GM19099 (cell line): ENCODE measurements around the gene AHCYL1.

ENCODE experiments used
- POLR2A ChIP-seq: IDR thresholded peaks from 3 replicates; pipeline ENCODE4 v1.6.1; 2011; ENCODE audit warnings: low read depth; ENCODE audit not compliant: insufficient read length; ENCODE audit errors: extremely low read depth

Gene AHCYL1

DNA sequence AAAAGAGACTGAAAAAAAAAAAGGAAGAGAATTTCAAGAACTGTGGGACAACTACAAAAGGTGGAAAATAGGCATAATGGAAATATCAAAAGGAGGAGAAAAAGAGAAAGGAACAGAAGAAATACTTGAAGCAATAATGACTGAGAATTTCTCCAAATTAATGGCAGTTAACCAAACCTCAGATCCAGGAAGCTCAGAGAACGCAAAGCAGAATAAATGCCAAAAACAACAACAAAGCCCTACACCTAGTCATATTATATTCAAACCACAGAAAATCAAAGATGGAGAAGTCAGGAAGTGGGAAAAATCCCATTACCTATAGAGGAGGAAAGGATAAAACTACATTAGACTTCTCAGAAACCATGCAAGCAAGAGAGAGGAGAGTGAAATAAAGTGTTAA, 20.7 kb upstream of the AHCYL1 start:
- no peak for TF ChIP-seq POLR2A

DNA sequence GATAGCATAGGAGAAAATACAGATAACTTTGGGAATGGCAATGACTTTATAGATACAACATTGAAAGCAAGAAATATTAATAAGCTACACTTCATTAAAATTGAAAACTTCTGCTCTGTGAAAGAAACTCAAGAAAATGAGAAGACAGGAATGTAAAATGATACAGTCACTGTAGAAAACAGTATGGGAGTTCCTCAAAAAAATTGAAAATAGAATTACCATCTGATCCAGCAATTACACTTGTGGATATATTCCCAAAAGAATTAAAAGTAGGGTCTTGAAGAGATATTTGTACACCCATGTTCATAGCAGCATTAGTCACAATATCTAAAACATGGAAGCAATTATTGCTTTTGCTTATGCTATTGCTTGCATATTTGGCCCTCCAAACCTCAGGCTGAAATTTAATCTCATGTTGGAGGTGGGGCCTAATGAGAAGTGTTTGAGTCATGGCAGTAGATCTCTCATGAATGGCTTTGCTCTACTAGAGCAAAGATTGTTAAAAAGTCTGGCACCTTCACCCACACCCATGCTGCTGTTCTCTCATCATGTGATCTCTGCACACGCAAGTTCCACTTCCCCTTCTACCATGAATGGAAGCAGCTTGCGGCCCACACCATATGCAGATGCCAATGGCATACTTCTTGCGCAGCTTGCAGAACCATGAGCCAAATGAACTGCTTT, 15.3 kb upstream of the AHCYL1 start:
- TF ChIP-seq POLR2A = no peak

DNA sequence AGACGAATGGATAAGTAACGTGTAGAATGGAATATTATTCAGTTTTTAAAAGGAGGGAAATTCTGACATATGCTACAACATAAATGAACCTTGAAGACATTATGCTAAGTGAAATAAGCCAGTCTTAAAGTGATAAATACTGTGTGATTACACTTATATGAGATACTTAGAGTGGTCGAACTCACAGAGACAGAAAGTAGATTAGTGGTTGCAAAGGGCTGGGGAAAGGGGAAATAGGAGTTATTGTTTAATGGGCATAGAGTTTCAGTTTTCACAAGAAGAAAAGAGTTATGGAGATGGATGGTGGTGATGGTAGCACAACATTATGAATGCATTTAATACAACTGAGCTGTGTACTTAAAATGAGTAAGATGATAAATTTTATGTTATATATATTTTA, 14.7 kb upstream of the AHCYL1 start:
- no peak for TF ChIP-seq POLR2A

DNA sequence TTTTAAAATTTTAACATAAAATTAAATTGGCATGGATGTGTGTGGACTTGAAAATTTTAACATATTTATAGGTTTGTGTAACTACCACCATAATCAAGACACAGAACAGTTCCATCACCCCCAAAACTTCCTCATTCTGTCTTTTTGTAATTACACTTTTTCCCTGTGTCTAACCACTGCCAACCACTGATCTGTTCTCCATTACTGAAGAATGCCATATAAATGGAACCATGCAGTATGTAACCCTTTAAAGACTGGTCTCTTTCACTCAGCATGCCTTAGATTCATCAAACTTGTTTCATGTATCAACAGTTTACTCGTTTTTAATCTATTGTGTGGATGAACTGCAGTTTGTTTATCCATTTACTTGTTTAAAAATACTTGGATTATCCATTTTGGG, 13.0 kb upstream of the AHCYL1 start:
- no peak for TF ChIP-seq POLR2A

DNA sequence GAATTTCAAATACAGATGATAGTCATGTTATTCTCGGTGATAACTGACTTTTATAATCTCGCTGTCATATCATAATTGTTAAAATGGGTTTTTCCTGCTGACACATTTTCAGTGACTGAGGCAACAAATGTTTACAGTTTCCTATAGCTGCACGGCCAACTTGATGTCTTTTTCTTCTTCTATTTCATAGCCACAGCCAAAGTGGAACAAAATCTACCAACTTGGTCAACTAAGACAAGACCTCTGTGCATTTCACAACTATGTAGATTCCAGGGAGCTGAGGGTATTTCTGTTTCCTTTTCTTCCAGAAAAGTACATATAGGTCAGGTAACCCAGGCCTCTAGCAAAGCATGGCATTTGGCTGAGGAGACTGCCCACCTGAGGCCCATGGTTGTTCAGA, 10.4 kb upstream of the AHCYL1 start:
- TF ChIP-seq POLR2A = no peak

DNA sequence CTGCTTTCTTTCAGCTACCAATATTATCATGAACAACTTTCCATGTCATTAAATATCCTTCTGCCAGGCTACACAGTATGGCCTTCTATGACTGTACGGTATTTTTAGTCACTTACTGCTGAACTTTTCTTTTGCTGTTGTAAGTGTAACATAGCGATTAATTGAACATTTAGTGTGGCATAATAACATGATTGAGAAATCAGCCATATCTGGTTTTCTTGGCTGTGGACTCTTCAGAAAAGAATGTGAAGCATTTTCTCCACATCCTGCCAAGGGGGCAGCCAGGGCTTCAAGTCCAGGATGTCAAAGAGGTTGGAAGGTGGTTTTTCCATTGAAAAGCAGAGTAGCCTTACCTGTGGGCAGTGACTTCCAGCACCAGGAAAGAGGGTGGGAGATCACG, 8.8 kb upstream of the AHCYL1 start:
- no peak for TF ChIP-seq POLR2A

DNA sequence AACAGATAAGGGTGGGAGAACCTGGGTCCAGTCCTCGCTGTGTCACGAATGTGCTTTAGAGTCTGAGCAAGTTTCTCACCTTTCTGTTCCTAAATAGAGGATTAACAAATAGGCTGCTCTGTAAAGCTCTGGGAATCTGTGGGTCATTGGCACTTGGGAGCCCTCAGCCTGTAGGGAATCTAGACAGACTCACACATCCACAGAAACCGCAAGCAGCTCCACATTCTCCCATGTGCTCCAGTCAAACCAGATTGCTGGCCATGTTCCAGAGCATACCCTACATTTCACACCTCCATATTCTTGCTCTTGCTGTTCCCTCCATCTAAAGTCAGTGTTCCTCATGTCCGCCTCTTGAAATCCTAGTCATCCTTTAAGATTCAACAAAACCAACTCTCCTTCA, 7.8 kb upstream of the AHCYL1 start:
- no peak for TF ChIP-seq POLR2A

DNA sequence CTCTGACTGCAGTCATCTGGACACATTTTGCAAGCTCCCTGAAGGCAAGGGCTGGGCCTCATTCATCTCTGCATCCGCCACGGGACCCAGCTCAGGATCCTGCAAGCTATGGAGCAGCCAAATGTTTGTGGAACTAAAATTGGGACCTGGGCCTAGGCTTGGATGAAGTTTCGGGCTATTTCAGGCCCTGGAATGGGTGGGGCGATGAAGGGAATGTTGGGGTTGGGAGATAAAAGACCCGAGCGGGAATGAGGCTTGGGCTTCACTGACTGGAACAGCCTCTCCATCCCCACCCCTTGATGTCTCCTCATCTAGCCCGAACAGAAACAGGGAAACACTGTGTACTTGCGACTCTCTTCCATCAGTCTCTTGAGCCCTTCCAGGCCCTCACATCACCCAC, 7.3 kb upstream of the AHCYL1 start:
- no peak for TF ChIP-seq POLR2A

DNA sequence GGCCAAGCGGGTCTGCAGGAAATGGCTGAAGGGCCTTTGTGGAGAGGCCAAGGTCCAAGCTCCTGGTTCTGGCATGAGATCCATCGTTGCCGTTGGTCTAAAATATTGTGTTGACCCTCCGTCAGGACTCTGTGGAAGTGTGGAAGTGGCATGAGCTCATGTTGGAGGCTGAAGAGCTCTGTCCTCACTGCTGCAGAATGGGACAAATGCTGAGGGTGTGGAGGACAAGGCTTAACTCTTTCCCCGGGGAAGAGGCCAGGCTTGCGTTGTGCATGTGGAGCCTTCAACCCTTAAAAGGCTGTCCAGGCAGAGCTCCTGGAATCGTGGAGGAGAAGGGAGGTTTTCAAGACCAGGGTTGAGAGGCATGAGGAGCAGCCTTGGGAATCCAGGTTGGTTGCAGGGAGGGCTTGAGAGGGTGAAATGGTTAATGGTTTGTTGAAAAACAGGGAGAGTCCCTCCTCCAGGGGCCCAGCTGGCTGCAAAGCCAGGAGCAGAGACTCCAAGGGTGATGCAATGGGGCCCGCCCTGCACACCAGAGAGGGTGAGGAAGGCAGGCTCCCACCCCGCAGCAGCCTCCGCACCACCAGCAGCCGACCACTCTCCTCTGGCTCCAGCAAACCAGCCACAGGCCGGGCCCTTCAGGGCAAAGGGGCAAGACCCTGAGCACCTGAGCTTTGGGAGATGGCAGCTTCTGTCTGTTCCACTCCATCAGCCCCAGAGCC, 6.7 kb upstream of the AHCYL1 start:
- no peak for TF ChIP-seq POLR2A

DNA sequence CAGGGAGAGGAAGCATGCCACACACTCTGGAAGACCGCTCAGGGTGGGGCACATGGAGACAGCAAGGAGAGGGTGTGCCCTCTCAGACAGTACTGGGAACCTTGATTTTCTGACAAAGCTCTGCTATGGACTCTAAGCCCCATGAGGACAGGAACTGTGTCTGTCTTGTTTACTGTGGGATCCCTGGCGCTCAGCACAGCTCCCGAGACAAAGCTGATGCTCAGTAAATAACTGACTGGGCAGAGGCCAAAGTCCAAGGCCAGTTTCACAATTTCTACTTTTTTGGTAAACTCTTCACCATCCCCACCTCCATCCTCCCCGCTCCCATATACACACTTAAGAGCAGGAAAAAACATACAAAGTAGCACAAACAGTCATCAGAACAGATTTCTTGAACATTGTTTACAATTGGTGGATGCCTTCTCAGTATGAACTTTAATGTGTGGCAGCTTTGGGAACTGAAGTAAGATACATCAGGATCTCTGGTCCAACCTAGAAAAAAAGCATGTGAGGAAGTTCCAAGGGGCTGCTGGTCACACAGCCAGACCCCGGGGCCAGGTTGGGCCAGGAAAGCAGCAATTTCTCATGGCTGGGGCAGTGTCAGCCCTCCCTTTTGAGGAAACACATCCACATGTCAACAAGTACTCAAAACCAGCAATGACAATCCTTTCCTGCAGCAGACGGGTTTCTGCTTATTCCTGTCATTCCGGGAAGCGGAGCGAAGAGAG, 5.6 kb upstream of the AHCYL1 start:
- TF ChIP-seq POLR2A = no peak

DNA sequence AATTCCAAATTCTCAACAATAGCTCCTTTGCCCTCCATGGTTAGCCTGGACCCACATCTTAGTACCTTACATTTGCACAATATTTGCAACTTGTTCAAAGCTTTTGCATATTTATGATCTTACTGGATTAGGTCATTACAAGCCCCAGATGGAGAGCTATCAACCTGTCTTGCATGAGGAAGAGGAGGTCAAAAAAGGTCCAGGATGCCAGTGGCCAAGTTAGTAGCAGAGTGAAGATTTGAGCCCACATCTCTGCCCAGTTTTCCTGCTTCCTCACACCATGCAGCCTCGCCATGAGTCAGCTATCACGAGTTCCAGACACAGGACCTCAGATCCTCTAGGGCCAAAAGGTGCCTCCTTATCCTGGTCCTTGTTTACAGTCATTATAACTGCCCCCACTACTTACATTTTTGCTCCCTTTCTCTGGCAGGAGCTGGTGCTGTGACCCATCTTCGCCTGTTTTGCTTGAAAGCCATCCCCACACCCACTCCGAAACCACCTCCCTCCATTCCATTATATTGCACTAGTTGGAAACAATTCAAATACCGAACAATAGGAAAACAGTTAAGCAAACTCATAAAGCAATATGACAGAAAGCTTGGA, 5.0 kb upstream of the AHCYL1 start:
- no peak for TF ChIP-seq POLR2A

DNA sequence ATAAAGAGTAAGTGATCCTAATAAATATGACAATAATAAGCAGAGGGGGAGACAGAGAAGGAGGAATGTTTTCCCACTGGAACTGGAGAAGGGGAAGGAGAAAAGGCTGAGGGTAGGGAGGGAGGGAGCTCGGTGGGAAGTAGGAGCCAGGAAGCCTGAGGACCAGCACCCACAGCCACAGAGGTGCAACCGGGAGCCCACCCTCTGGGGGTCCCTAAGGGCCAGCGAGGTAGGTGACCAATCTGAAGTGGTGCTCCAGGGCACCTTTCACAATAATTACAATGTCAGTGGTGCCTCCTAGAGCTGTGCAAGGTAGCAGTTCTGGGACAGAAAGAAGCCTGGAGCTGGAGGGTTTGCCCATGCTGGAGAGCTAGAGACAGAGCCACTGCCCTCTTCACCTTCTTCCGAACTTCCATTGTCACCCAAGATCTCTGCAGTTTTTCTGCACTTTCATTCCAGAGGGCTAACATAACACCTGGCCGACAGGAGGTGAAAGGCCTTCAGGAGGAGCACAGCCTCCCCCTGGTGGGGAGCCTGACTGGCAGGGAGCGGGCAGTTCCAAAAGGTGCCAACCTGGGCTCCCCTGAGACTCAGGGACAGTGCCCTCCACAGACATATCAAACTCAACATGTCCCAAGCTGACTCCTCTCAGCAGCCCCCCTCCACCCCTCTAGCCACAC, 4.1 kb upstream of the AHCYL1 start:
- no peak for TF ChIP-seq POLR2A

DNA sequence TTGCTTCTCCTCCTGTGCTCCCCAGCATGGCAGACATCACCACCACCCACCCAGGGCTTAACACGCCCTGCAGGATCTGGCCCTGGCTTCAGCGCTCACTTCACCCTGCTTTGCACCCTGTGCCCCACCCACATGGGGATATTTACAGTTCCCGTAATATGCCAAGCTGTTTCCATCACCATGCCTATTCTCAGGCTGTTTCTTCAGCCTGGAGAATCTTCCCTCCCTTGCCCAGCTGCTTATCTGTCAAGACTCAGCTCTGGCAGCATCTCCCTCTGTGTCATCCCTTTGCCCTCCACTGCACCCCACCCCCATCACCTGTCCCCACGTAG, 3.6 kb upstream of the AHCYL1 start:
- TF ChIP-seq POLR2A = no peak

DNA sequence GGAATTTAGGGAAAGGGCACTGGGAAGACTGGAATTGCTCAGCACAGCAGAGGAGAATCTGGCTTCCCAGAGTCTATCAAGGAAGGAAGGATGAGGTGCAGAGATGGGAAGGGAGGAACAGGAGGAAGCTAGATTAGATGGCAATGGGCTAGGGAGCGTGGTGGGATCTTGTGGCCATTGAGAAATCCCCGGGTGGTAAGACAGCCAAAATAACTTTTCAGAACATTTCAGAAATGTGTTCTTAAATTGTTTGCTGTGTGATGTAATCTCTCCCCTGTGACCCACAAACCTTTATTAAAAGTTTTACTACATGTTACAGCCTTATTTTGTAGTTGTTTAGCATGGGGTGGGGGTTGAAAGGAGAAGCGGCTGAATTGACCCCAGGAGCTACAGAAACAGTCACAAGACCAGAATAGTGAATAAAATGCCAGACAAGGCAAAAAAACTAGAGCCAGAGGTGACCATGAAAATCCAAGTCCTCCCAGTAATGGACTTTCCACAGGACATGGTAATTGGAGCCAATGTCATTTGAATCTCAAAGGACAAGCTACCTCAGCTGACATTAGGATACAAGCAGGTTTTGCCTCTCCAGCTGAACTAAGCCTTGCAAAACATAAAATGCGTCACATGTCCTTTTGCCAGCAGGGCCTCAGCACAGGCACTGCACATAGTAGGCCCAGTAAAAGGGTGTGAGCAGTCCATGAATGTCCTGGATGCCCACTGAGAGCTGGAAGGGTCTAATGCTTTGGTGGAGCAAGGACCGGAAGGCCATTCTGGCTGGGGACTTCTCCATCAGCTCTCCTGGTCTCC, 980 bp upstream of the AHCYL1 start:
- no peak for TF ChIP-seq POLR2A

DNA sequence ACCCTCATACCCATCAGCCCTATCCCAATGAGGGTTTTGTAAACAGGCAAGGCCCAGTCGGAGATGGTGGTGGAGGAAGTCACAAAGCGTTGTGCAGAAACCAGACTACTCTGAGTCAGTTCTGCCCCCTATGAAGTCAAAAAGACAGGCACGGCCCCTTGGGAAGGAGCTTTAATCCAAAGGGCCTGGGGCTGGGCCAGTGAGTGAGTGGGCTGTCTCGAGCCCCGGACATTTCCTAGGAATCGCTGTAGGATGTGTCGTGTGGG, 442 bp upstream of the AHCYL1 start:
- TF ChIP-seq POLR2A = no peak
